Panc1 (cell line): Measurements from ENCODE around the gene KRT26. TPM values are rescaled to one million over a fixed set of nuclear protein-coding genes. Genes with fewer than 3 reads are reported as not detected.

Experiments used
- ATAC-seq: fragments of 200-7000 bp; cut with Tn5 transposase; 2 replicates; pipeline ENCODE4 v1.9.1; 2020; ENCODE audit warnings: mild to moderate bottlenecking, moderate library complexity
- BruUV-seq: library from RNA; stranded (reverse); fragments of 400-500 nt; replicated peaks from 2 replicates; lab custom pipeline; 2021; lab: Mats Ljungman, UMichigan
- CTCF ChIA-PET: fragments of 300-600 bp; sonication (Branson Sonifier 250); formaldehyde crosslinking; loops from one replicate; lab custom pipeline; 2022; ENCODE audit warnings: antibody characterized with exemption; lab: Charles Lee
- POLR2A ChIA-PET: fragments of 300-600 bp; sonication (Branson Sonifier 250); formaldehyde crosslinking; loops from one replicate; lab custom pipeline; 2022; ENCODE audit warnings: antibody characterized with exemption; lab: Charles Lee
- DNase-seq: peaks from one replicate; pipeline ENCODE4 v3.0.0-alpha.2; 2010; ENCODE audit warnings: low read depth, low spot score
- H3K27ac ChIP-seq: 2 replicates; pipeline ENCODE4 v1.5.1; 2011; ENCODE audit warnings: mild to moderate bottlenecking, low read length, inconsistent platforms
- H3K27me3 ChIP-seq: fragments of 200-500 bp; sonication (Bioruptor generic); 2 replicates; pipeline ENCODE4 v1.6.0; 2014; ENCODE audit warnings: low read length, inconsistent platforms; ENCODE audit not compliant: control insufficient read depth, insufficient read depth
- H3K36me3 ChIP-seq: fragments of 200-500 bp; sonication (Bioruptor generic); 2 replicates; pipeline ENCODE4 v1.5.1; 2014; ENCODE audit warnings: inconsistent platforms, mild to moderate bottlenecking, low read length, moderate library complexity; ENCODE audit not compliant: control insufficient read depth, insufficient read depth
- H3K4me1 ChIP-seq: 2 replicates; pipeline ENCODE4 v1.5.1; 2011; ENCODE audit warnings: inconsistent platforms, mild to moderate bottlenecking, low read length, moderate library complexity; ENCODE audit not compliant: control insufficient read depth, insufficient read depth
- H3K4me3 ChIP-seq, 2 experiments: 2 replicates each; pipeline ENCODE4 v1.5.1; 2011 to 2012; ENCODE audit warnings: low read depth in 2 of 2, low read length in 2 of 2, mild to moderate bottlenecking in 2 of 2, inconsistent platforms in 1 of 2, moderate library complexity in 1 of 2
- H3K9me3 ChIP-seq: fragments of 200-500 bp; sonication (Bioruptor generic); 2 replicates; pipeline ENCODE4 v1.5.1; 2014; ENCODE audit warnings: low read depth, mild to moderate bottlenecking, inconsistent platforms, low read length, moderate library complexity; ENCODE audit not compliant: control insufficient read depth, insufficient read depth
- POLR2AphosphoS5 ChIP-seq: IDR thresholded peaks from 2 replicates; pipeline ENCODE4 v1.6.1; 2012; ENCODE audit warnings: mild to moderate bottlenecking, low read depth, low read length, moderate library complexity
- REST ChIP-seq, 2 experiments: IDR thresholded peaks; 2 replicates each; pipeline ENCODE4 v1.6.1; 2011 to 2012; ENCODE audit warnings: low read depth in 2 of 2, control low read depth in 1 of 2, low read length in 1 of 2, mild to moderate bottlenecking in 1 of 2, moderate library complexity in 1 of 2; ENCODE audit not compliant: insufficient read depth in 1 of 2
- SIN3A ChIP-seq: IDR thresholded peaks from 2 replicates; pipeline ENCODE4 v1.6.1; 2012; ENCODE audit warnings: low read depth, mild to moderate bottlenecking, low read length, moderate library complexity, borderline replicate concordance; ENCODE audit not compliant: insufficient read depth
- TCF7L2 ChIP-seq: IDR thresholded peaks from 2 replicates; pipeline ENCODE4 v1.6.1; 2011; ENCODE audit warnings: mild to moderate bottlenecking, low read depth, low read length, inconsistent platforms
- in situ Hi-C: cut with HindIII; loops from 2 replicates; pipeline ENCODE4 v1.10.0; 2016; ENCODE audit warnings: low sequenced_read_pairs, low pct_unique_long_range_greater_than_20kb
- intact Hi-C: fragments of 100-400 bp; cut with micrococcal nuclease; formaldehyde crosslinking; loops from one replicate; pipeline ENCODE4 v1.10.0; 2022; ENCODE audit not compliant: unreplicated experiment
- total RNA-seq: library from RNA; stranded (reverse); gene quantifications from one replicate; pipeline ENCODE4 v1.2.1, GENCODE V29; 2021; ENCODE audit not compliant: unreplicated experiment
- TF ChIP-seq, protein P1 (sequence below): fragments of 450-650 bp; IDR thresholded peaks from 2 replicates; pipeline ENCODE4 v1.5.1; 2017; ENCODE audit warnings: mild to moderate bottlenecking

Gene KRT26
- total RNA-seq, 1 experiment from 2014 or later, result not detected

DNA sequence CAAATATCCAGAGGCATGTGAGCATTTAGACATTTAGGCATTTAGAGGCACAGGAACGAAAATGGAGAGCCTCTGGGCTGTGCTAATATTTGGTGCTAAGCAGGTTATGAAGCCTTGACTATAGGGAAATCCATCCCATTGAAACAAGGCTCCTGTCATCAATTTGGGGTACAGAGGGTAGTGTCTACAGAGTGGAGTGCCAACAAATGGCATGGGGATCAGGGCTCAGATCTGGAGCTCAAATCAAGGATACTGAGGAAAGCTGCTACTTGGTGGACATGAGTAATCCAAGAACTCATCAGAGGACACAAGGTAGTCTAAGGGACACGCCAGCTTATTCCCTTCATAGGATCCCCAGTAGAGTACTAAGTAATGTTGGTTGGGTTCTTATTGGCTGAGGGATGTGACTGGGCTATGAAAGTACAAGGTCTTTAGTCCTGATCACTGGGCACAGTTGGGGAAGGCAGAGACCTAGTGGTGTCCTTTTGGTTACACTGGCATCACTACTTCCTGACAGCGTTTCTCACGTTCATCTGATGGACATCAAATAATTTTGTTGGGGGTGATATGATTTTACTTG is 45.2 kb upstream of the KRT26 start:
- ATAC-seq (no peak), DNase-seq (no peak)
- TF ChIP-seq REST (IDR thresholded peaks at IDR 0.05; ENCODE audit: insufficient read depth in 1 of 2, low read depth in 2 of 2, low read length in 1 of 2), result no peak
- no peak for TF ChIP-seq SIN3A
- no peak; the same call in 1 of the 2 replicates for TF ChIP-seq POLR2AphosphoS5
- TF ChIP-seq, protein P1, sequence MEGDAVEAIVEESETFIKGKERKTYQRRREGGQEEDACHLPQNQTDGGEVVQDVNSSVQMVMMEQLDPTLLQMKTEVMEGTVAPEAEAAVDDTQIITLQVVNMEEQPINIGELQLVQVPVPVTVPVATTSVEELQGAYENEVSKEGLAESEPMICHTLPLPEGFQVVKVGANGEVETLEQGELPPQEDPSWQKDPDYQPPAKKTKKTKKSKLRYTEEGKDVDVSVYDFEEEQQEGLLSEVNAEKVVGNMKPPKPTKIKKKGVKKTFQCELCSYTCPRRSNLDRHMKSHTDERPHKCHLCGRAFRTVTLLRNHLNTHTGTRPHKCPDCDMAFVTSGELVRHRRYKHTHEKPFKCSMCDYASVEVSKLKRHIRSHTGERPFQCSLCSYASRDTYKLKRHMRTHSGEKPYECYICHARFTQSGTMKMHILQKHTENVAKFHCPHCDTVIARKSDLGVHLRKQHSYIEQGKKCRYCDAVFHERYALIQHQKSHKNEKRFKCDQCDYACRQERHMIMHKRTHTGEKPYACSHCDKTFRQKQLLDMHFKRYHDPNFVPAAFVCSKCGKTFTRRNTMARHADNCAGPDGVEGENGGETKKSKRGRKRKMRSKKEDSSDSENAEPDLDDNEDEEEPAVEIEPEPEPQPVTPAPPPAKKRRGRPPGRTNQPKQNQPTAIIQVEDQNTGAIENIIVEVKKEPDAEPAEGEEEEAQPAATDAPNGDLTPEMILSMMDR, result no peak
- Histone ChIP-seq H3K9me3 (no peaks in the 10 kb centered on the region), H3K27ac (no peak overlapping the region), H3K36me3 (peaks cover 8% of the 10 kb centered on the region; the same call in 1 of the 2 replicates), H3K4me3 (no peak overlapping the region), H3K27me3 (no peaks in the 10 kb centered on the region), H3K4me1 (peaks cover 16% of the 10 kb centered on the region; the same call in 1 of the 2 replicates)
- in situ Hi-C loops, result no loop called here
- no TSS peak for BruUV-seq
- ChIA-PET CTCF (interaction anchor here (0.6 kb wide), 1 partner anchor 85 kb away, joined by 3 read pairs; no protein-coding TSS in a partner anchor), POLR2A (interaction anchor here (0.6 kb wide), 1 partner anchor 23 kb away, joined by 4 read pairs; no protein-coding TSS in a partner anchor)
- intact Hi-C loops, result no loop called here

- TF ChIP-seq, protein P1, result no peak
- TF ChIP-seq POLR2AphosphoS5, result no peak
- TF ChIP-seq SIN3A, result no peak
- TF ChIP-seq TCF7L2, result no peak
- CTCF ChIA-PET, result interaction anchor here (0.6 to 0.7 kb wide), 3 partner anchors 85 to 849 kb away, joined by 3 to 6 read pairs (median 3); no protein-coding TSS in a partner anchor
- intact Hi-C loops (no loop called here), in situ Hi-C loops (no loop called here)
- Histone ChIP-seq H3K4me1 (peaks cover 16% of the 10 kb centered on the region; the same call in 1 of the 2 replicates), H3K27me3 (no peaks in the 10 kb centered on the region), H3K36me3 (peaks cover 8% of the 10 kb centered on the region; the same call in 1 of the 2 replicates), H3K4me3 (no peak overlapping the region), H3K9me3 (no peaks in the 10 kb centered on the region), H3K27ac (no peak overlapping the region)
- BruUV-seq, result no TSS peak
- DNase-seq (no peak), ATAC-seq (no peak)
- POLR2A ChIA-PET, result no interaction called here
These were observed 44.6 kb upstream of the KRT26 start for GRCh38 chr17:40816569-40816968.
